IMR-90 (cell line): Measurements from ENCODE around the gene VGLL1.

Experiments
- BHLHE40 ChIP-seq: fragments of 150-350 bp; IDR thresholded peaks from 2 replicates; pipeline ENCODE4 v1.6.1; 2016; ENCODE audit warnings: mild to moderate bottlenecking, low read depth, low read length
- CHD1 ChIP-seq: IDR thresholded peaks from 2 replicates; pipeline ENCODE4 v1.6.1; 2012; ENCODE audit warnings: low read depth, low read length, improper control_type of control experiment
- MXI1 ChIP-seq: IDR thresholded peaks from 2 replicates; pipeline ENCODE4 v1.6.1; 2012; ENCODE audit warnings: low read depth, mild to moderate bottlenecking, low read length, moderate library complexity, borderline replicate concordance
- POLR2A ChIP-seq: IDR thresholded peaks from 2 replicates; pipeline ENCODE4 v1.6.1; 2012; ENCODE audit warnings: mild to moderate bottlenecking, low read depth, low read length
- RCOR1 ChIP-seq: IDR thresholded peaks from 2 replicates; pipeline ENCODE4 v1.6.1; 2012; ENCODE audit warnings: mild to moderate bottlenecking, low read length, improper control_type of control experiment; ENCODE audit not compliant: insufficient replicate concordance
- RFX5 ChIP-seq: IDR thresholded peaks from 2 replicates; pipeline ENCODE4 v1.8.0; 2012; ENCODE audit warnings: low read depth, mild to moderate bottlenecking, low read length, moderate library complexity
- SMC3 ChIP-seq: fragments of 150-350 bp; IDR thresholded peaks from 2 replicates; pipeline ENCODE4 v1.6.1; 2016; ENCODE audit warnings: low read depth, mild to moderate bottlenecking, antibody characterized with exemption, low read length, moderate library complexity
- TF ChIP-seq, protein P1 (sequence below): fragments of 150-350 bp; IDR thresholded peaks from 2 replicates; pipeline ENCODE4 v1.6.1; 2017; ENCODE audit warnings: mild to moderate bottlenecking, antibody characterized with exemption, low read length, low read depth
- TF ChIP-seq, protein P2 (sequence below): conservative IDR thresholded peaks from 2 replicates; pipeline ENCODE4 v1.5.1; 2012; ENCODE audit warnings: mild to moderate bottlenecking, low read depth, low read length, improper control_type of control experiment

DNA sequence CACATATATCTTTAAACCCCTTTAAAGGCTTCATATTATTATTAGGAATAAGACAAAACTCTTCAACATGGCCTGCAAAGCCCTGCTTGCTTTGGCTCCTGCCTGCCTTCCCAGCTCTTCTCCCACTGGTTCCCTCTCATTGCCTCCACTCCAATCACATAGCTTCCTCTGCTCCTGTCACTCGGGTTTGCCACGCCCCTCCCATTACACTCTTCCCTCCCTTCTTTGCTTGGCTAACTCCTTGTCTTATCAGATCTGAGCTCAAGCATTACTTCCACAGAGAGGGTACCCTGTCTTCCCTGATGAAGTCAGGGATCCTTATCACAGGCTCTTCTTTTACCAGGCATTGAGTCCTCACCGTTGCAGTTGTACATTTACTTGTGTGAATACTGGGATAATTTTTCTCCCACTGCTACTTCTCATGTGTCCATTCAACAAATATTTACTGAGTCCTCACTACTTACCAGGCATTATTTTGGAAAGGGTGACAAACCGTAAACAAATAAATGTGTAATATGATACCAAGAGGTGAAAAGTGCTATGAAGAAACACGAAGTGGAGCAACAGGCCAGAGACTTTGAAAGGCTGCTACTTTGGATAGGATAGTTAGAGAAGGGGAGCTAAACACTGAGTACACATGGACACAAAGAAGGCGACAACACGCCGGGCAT lies 3.2 kb upstream of the VGLL1 start:
- TF ChIP-seq, protein P1, sequence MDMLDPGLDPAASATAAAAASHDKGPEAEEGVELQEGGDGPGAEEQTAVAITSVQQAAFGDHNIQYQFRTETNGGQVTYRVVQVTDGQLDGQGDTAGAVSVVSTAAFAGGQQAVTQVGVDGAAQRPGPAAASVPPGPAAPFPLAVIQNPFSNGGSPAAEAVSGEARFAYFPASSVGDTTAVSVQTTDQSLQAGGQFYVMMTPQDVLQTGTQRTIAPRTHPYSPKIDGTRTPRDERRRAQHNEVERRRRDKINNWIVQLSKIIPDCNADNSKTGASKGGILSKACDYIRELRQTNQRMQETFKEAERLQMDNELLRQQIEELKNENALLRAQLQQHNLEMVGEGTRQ: no peak
- TF ChIP-seq, protein P2, sequence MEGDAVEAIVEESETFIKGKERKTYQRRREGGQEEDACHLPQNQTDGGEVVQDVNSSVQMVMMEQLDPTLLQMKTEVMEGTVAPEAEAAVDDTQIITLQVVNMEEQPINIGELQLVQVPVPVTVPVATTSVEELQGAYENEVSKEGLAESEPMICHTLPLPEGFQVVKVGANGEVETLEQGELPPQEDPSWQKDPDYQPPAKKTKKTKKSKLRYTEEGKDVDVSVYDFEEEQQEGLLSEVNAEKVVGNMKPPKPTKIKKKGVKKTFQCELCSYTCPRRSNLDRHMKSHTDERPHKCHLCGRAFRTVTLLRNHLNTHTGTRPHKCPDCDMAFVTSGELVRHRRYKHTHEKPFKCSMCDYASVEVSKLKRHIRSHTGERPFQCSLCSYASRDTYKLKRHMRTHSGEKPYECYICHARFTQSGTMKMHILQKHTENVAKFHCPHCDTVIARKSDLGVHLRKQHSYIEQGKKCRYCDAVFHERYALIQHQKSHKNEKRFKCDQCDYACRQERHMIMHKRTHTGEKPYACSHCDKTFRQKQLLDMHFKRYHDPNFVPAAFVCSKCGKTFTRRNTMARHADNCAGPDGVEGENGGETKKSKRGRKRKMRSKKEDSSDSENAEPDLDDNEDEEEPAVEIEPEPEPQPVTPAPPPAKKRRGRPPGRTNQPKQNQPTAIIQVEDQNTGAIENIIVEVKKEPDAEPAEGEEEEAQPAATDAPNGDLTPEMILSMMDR: no peak
- no peak for TF ChIP-seq MXI1
- TF ChIP-seq POLR2A: no peak
- no peak for TF ChIP-seq CHD1
- no peak for TF ChIP-seq SMC3
- no peak for TF ChIP-seq RCOR1
- no peak for TF ChIP-seq BHLHE40
- no peak for TF ChIP-seq RFX5
